Measurements from ENCODE around the gene CHRNA7.

The CHRNA7 gene
- total RNA-seq: 0 to 0.52 reads per million in 2 donors

DNA sequence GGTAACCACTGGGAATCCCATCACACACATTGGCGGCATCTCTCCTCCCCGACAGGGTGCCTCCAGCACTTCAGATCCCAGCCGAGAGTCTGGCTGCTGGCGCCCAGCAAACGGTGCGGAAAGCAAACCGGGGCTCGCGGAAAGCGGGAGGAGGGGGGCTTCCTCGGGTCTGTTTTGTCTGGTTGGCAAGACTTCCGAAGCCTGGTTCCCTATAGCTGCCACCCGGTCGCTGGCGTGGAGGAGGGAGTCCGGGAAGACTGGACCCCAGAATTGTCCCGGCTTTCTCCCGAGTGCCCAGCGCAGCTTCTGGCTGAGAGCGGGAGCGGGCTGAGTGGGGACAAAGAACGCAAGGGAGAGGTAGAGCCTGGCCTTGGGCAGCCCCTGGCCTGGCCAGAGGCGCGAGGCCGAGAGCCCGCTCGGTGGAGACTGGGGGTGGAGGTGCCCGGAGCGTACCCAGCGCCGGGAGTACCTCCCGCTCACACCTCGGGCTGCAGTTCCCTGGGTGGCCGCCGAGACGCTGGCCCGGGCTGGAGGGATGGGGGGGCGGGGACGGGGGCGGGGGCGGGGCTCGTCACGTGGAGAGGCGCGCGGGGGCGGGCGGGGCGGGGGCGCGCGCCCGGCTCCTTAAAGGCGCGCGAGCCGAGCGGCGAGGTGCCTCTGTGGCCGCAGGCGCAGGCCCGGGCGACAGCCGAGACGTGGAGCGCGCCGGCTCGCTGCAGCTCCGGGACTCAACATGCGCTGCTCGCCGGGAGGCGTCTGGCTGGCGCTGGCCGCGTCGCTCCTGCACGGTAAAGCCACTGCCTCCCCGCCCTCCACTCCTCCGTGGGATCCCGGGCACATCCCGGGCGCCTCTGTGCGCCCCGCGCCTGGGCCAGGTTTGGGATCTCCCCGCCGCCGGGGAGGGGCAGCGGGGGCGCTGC is at the start of gene CHRNA7:
Gene CHRNA7 (plus strand): TSS at position 654 of the 920 bp plus-strand sequence. CDS start 80 bp downstream, at position 734.
- DNase-seq: no peak

DNA sequence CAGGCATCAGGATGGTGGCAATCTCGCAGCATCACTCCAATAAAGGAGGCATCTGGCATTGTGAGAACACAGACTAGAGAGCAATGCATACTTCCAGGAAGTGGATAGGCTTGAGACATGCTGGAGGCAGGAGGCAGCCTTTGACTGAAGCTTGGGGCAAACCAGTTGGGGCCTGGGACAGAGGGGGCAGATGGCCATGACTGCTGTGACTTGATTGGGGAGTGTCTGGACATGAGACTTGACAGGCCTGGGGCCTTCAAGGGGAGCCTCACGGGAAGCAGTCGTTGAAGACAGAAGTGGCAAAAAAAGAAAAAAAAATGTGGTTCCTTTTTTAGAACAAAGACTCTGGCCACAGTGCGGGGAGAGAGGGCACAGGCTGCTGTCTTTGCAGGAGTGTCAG is 44.7 kb upstream of the CHRNA7 start:
- DNase-seq: no peak

DNA sequence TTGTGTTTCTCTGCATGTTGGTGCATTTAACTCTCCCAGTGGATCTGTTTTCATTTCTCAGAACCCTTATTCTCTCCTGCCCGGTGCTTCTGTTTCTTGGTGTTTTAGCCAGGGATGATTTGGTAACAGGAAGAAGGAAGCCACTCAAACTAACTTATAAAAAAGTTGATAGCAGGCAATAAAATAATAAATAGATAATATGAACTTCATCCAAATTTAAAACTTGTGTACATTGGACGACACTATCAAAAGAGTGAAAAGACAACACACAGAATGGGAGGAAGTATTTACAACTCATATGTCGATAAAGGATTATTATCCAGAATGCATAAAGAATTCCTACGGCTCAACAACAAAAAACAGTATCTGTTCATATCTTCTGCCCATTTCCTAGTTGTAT is 37.3 kb upstream of the CHRNA7 start:
- DNase-seq: no peak

DNA sequence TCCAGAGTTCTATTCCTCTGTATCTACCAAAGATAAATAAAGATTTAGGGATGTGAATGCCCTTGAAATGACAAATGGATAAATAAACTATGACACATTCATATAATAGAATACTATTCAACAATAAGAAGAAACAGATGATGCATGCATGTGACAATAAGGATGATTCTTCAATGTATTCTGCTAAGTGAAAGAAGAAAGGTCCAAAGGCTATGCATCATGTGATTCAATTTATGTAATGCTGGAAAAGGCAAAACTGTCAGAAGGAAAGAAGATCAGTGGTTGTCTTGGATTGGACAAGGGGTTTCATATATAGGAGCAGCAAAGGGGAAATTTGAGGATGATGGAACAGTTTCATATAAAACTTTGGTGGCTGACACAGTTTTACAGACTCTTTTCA is 32.6 kb upstream of the CHRNA7 start:
- DNase-seq: no peak

DNA sequence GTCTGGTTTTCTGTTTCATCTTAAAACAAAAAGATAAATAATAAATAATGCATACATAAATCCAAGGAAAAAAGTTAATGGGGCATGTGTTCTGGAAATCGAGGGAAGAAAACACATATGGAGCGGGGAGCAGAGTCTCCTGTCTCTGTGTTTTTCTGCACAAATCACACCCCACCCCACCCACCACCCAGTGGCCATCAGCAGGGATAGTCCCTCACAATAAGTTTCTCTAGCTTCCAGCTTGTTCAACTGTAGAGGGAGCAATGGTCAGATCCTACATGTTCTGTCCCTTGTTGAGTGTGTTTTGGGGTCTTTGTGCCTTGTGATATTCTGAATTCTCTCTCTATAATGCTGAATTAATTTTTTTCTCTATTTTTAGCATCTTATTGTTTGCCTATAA is 26.8 kb upstream of the CHRNA7 start:
- no peak for DNase-seq

DNA sequence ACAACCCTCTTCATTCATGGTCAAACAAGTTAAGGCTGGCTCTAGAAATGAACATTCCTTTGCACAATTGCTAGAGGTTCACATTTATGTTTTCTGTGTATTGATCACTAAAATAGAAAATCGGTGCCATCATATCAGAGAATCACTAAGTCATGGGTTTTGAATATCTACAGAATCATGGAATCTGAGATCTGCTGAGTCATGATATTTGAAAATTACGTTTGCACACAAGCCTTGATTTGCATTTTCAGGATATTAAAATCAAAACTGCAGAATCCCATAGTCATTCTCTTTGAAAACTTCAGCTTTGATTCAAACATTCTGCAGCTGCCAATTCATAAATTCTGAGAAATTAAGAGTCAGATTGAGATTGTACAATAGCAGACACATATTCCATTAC is 26.1 kb upstream of the CHRNA7 start:
- no peak for DNase-seq

DNA sequence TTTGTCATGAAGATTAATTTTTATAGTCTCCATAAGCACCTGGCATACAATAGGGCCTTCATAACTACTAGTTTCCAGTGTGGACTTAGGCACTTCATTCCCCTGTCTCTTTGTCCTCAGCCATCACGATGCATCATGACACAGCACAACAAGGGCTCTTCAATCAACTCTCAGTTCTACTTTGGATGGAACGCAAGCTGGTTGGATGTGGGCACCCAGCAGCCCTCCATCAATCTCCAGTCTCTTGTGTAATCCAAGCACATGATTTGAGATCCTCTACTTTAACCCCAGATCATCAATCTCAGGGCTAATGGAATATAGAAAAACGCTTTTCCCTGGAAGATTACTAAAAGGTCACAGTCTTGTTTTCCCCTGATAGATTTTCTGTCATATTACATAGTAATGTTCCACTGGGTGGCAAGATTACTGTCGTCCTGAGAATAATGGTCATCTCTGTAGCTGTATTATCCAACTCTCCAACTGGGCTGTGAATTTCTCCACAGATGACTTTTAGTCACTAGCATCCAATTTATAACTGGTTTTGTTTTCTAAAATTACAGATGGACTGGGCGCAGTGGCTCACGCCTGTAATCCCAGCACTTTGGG is 22.9 kb upstream of the CHRNA7 start:
- no peak for DNase-seq

DNA sequence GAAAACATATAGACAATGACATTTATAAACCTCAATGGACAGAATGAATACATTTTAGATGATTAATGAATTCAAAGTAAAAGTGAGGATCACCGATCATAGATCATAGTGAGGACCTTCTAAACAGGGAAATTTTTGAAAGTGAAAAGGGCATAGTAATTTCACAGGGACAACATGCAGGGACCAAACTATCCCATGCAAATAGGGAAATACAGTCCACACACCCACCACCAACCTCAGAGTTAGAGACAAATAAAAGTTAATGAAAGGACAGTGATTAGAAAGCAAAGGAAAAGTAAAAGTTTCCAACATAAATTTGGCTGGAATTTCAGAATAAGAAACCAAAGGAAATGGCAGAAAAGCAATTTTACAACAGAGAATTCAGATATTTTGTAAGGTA is 15.4 kb upstream of the CHRNA7 start:
- no peak for DNase-seq

DNA sequence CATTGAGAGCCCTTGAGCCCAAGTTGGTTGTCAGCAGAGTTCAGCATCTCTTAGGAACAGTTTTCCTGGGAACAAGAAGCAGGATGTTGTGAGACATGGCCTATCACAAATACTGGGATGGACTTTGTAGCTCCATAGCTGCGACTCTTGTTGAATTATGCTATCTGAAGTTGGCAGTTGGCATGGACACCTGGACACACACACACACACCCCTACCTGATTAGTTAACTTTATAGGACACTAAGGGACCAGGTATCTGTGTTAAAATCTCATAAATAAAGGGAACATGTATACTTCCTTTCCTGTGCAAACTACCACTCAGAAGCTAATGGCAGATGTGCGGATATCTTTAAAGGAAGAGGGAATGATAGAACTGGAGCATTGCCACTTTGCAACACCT is 10.2 kb upstream of the CHRNA7 start:
- no peak for DNase-seq

DNA sequence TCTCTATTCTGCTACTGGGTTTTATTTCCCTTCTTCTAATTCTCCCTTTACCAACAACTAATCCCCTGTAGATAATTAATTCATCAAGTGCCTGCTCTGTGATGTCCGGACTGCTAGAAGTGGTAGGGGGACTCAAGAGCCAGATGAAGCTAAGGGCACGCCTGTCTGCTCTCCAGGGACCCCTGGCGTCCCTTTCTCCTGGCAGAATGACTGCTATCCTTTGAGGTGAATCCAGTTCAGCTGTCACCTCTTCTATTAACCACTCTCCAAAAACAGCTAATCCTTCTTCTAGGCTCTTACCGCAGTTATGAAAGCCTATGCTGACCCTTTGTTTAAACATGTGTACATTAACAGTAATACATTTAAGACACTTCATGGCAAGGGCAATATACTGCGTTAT is 1.4 kb upstream of the CHRNA7 start:
- no peak for DNase-seq

DNA sequence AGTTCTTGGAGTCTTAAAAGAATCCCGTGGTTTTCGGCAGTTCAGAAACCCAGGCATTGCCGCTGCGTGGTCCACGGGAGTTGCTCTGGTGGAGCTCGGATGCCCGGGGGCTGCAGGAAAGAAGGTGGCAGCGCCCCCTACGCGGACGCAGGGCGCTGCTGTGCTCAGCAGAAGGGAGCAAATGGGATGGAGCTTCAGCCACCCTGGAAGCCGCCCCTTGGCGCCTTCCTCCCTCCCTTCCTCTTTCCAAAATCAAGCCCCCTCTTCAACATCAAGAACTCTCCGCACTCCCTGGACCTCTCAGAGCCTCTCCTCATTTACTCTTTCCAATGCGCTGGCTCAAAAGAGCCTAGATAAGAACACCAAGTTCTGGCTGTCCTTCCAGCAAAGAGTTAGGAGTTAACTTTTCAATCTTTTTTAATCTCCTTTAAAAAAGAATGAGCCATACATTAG is 880 bp upstream of the CHRNA7 start:
- DNase-seq: no peak

DNA sequence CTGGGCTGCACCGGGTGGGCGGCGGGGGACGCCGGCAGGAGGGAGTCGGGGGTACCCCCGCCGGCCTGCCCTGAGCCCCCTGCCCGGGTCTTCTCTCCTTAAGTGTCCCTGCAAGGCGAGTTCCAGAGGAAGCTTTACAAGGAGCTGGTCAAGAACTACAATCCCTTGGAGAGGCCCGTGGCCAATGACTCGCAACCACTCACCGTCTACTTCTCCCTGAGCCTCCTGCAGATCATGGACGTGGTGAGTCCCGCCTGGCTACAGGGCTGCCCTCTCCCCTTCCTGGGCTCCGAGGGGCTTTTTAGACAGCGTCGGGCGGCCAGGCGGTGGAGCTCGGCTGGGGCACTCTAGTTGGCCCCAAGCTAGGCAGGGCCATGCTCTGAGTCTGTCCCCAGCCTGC is 480 bp downstream of the CHRNA7 start:
- DNase-seq: no peak

DNA sequence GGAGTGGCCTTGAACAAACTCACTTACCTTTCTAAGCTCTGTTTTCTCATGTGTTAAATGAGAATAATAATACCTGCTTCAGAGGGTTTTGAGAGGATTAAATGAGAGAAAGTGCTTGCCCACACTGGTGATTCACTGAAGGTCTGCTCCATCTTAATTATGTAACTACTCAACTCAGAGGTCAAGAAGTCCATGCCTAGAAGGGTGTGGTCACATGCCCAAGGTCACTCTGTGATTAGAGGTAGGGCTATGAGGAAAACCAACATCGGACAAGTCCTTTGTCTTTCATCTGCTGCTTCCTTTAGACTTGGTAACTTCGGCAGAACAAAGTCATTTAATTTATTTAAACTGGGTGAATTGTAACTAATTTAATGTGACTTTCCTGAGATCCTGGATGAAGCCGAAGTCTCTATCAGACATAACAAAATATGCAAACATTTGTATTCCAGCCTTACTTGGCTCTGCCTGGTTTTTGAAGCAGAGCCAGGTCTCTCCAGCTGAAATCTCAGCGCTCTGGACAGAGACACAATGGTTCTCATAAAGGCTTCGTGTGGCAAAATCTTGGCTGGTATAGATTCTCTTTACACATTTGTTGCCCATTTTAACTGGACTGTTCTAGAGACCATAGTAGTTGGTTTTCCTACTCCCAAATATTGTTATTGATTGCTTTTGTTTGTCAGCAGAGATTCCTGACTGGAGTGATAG is 3.0 kb downstream of the CHRNA7 start:
- DNase-seq: no peak

DNA sequence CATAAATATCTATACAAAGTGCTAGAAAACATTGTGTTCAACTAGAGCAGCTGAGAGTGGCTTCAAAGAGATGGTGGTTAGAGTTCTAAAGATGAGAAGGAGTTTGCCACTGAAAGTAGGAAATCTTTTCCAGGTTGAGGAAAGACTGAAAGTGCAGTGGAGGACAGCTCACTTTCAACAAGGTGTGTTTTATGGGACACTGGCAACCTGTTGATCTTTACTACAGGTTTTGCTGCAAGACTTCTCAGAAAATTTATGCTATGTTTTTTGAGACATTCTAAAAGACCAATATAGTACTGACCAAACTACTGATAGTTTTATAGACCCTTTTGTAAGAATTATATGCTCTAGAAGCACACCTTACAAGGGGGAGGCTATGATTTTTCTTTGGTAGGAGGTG is 3.8 kb downstream of the CHRNA7 start:
- no peak for DNase-seq

DNA sequence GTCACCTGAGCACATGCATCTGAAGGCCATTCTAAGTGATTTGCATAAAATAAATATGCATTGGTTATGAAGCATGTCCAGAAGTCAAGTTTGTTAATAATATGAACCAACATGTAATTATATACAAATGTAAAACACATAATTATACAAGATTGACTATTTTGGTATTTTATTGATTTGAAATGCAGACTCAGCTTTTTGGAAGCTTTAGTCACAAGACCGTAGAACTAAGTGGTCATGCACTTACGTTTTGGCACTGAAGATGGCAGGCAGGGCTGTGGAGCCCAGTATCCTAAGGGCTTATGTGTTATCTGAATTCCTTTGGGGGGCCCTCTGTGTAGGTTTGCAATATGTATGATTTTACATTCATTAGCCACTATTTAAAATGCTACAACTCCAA is 5.0 kb downstream of the CHRNA7 start:
- DNase-seq: no peak

DNA sequence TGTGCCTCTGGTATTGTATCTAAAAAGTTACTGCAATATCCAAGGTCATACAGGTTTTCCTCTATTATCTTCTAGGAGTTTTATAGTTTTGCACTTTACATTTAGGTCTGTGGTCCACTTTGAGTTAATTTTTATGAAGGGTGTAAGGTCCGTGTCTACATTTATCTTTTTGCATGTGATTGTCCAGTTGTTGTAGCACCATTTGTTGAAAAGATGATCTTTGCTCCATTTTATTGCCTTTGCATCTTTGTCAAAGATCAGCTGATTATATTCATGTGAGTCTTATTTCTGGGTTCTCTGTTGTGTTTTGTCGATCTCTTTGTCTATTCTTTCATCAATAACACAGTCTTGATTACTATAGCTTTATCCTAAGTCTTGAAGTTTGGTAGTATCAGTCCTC is 6.7 kb downstream of the CHRNA7 start:
- DNase-seq: no peak

DNA sequence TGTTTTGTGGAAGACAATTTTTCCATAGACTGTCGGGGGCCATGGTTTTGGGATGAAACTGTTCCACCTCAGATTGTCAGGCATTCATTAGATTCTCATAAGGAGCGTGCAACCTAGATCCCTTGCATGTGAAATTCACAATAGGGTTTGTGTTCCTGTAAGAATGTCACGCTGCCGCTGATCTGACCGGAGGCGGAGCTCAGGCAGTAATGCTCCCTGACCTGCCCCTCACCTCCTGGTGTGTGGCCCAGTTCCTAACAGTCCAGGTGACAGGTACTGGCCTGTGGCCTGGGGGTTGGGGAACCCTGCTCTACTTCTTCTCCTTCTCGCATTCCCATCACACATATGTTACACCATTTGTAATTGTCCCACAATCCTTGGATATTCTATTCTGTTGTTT is 11.0 kb downstream of the CHRNA7 start:
- no peak for DNase-seq

DNA sequence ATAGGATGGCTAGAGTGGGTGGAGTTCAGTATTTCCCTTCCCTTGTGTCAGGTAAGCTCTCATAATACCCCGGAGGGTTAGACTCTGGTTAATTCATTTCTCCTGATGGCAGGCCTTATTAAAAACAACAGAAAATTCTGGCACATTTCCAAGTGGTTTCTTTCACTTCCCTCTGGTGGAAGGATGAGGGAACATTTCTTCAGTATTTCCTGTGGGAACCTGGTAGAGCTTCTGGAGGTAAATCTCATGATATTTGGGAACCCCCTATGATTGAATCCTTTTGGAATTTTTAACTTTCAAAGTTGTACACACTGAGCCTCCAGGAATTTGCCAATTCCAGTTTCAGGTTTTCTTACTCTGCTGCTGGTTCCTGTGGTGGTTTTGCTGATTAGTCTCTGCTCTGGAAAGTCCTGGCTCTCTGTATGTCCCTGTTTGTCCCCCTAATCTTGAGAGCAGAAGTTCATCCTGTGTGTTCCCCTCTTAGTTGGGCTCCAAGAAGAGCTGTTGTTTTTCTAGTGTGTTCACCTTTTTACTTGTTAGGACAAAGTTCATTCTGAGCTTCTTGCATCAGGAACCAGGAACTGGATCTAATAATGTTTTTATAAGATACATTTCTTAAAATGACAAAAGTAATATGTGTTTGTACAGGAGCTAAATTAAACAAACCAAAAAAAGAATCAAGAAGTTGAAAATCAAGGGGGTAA is 12.1 kb downstream of the CHRNA7 start:
- no peak for DNase-seq

DNA sequence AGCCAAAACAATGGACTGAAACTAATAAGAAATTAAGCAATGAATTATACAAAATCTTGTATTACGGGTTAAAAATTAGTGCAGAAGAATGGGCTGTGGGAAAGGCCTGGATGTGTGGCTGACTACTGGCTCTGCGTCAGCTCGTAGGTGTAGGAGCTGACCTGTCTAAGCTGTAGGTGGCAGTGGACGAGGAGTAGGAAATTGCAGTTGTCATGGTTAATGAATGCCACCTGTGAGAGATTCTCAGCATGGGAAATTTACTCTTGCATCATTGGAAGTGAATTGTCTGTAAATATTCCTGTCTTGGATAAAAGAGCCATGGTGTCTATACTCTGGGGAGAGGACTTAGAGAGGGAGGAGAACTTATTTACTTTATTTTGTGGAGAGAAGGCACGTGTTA is 23.4 kb downstream of the CHRNA7 start:
- no peak for DNase-seq

DNA sequence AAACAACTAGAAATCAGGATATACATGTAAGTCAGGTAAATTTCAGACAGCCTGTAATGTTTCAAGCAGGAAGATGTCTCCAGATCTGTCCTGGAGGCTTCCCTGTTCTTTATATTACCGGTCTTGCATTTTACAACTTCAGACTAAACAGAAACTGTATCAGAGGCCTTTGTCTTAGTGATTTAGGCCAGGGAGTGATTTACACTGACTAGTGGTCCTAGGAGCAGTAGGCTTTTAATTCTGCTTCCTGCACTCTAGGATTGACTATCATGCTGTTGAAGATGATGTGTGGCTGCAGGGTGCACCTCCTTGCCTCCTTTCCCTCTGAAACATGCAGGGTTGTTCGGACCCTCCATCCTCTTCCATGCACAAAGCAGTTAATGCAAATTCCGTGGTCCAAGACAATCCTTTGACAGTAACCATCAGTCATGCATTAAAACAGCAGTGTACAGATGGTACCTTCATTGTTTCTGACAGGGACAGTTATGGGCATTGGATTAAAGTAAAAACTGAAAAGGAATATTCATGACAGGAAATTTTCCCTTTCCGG is 27.6 kb downstream of the CHRNA7 start:
- no peak for DNase-seq

DNA sequence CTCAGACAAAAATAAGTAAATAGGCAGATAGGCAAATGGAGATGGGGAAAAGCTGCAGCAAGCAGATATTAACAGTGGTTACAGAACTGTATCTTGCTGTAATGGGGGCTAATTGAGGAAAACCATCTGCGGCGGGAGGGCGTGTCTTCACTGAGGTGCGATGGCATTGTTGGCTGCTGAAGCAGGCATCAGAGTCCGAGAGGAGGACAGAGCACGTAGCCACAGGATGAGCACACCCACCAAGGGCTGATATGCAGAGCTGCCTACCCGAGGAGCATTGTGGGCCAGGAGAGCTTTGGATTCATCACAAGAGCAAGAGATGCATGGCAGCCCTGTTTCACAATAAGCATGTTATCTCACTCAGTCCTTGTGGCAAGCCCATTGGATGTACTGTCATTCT is 30.4 kb downstream of the CHRNA7 start:
- no peak for DNase-seq

DNA sequence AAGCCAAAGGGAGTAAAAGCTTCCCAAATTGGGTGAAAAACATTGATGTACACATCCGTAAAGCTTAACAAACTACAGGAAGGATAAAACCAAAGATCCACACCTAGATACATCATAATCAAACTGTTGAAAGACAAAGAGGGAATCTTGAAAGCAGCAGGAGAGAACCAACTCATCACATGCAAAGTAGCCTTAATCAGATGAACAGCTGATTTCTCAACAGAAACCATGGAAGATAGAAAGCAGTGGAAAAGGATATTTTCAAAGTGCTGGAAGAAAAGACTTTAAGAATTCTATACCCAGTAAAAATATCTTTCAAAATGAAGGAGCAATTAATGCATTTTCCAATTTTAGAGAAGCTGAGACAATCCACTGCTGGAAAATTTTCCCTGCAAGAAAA is 36.8 kb downstream of the CHRNA7 start:
- no peak for DNase-seq

DNA sequence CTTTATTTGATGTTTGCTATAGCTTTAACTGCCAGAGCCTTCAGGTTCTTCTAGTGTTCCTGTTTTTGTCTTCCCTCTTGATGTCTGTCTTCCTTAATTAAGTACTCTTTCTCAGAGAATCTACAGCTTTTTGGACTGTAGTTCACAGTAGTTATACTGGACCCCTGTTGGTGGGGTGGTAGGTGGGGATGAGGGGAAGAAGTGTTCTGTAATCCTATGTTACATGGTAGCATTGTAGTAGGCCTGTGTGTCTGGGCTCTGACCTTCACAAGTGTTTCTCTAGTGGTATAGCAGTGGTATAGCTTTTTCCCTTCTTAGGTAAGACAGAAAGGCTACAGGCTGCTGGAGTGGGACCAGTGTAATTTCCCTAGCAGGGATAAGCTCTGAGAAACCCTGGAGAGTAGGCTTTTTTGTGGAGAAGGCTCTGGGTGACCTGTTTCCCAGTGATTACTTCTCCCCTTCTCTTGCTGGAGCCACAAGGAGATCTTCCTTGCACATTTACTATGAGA is 59.6 kb downstream of the CHRNA7 start:
- DNase-seq: no peak
